ENCODE measurements around the gene CSMD2.
"Not testable (repeated sequence)": the region's sequence is repeated elsewhere in the genome, so short reads cannot be mapped to it uniquely, and the experiment has no call there.

CSMD2 gene

GRCh38 chr1:33548319-33548718 is 616.7 kb downstream of the CSMD2 start:
- no peak for DNase-seq (ENCODE audit: low spot score)

GRCh38 chr1:33547576-33547975 is 617.5 kb downstream of the CSMD2 start:
- no peak for DNase-seq (ENCODE audit: low spot score)

GRCh38 chr1:33541966-33542365 is 623.1 kb downstream of the CSMD2 start:
- DNase-seq (ENCODE audit: low spot score), result no peak

GRCh38 chr1:33537885-33538284 is 627.1 kb downstream of the CSMD2 start:
- DNase-seq (ENCODE audit: low spot score), result no peak

- no peak for DNase-seq (ENCODE audit: low spot score)
These were observed 629.7 kb downstream of the CSMD2 start for GRCh38 chr1:33535334-33535733.

- DNase-seq (ENCODE audit: low spot score), result no peak
These were observed 632.1 kb downstream of the CSMD2 start for GRCh38 chr1:33532936-33533335.

- DNase-seq (ENCODE audit: low spot score), result no peak
These were observed 632.8 kb downstream of the CSMD2 start for GRCh38 chr1:33532250-33532649.

- DNase-seq (ENCODE audit: low spot score), result no peak
These were observed 635.1 kb downstream of the CSMD2 start for GRCh38 chr1:33529957-33530356.

- no peak for DNase-seq (ENCODE audit: low spot score)
These were observed 637.1 kb downstream of the CSMD2 start for GRCh38 chr1:33527934-33528333.

GRCh38 chr1:33524586-33524985 is 640.4 kb downstream of the CSMD2 start:
- DNase-seq (ENCODE audit: low spot score), result no peak

- DNase-seq (ENCODE audit: low spot score), result no peak
These were observed 645.7 kb downstream of the CSMD2 start for GRCh38 chr1:33519240-33519884.

GRCh38 chr1:33517596-33518250 is 647.3 kb downstream of the CSMD2 start:
- DNase-seq (ENCODE audit: low spot score), result peak; percentile 3

- DNase-seq (ENCODE audit: low spot score), result no peak
These were observed 648.0 kb downstream of the CSMD2 start for GRCh38 chr1:33516891-33517567.

GRCh38 chr1:33516428-33516827 is 648.6 kb downstream of the CSMD2 start:
- DNase-seq (ENCODE audit: low spot score), result no peak

GRCh38 chr1:33515607-33516006 is 649.4 kb downstream of the CSMD2 start:
- no peak for DNase-seq (ENCODE audit: low spot score)

GRCh38 chr1:33515112-33515511 is 649.9 kb downstream of the CSMD2 start:
- no peak for DNase-seq (ENCODE audit: low spot score)

GRCh38 chr1:33512226-33513011 is 652.6 kb downstream of the CSMD2 start:
- no peak for DNase-seq (ENCODE audit: low spot score)

- not testable (repeated sequence) for DNase-seq (ENCODE audit: low spot score)
These were observed 655.8 kb downstream of the CSMD2 start for GRCh38 chr1:33509276-33509675.

- no peak for DNase-seq (ENCODE audit: low spot score)
These were observed 656.9 kb downstream of the CSMD2 start for GRCh38 chr1:33508151-33508550.

GRCh38 chr1:33507661-33508060 is 657.4 kb downstream of the CSMD2 start:
- no peak for DNase-seq (ENCODE audit: low spot score)

GRCh38 chr1:33503506-33503905 is 661.5 kb downstream of the CSMD2 start:
- no peak for DNase-seq (ENCODE audit: low spot score)

GRCh38 chr1:33502726-33503125 is 662.3 kb downstream of the CSMD2 start:
- no peak for DNase-seq (ENCODE audit: low spot score)

- DNase-seq (ENCODE audit: low spot score), result no peak
These were observed 663.3 kb downstream of the CSMD2 start for GRCh38 chr1:33501774-33502173.
